ENCODE results near the gene CEP76. TPM values are rescaled to one million over a fixed set of nuclear protein-coding genes. Genes with fewer than 3 reads are reported as not detected.

CEP76 gene
- total RNA-seq, 1 donor from 2014 or later = 7.2 TPM

DNA sequence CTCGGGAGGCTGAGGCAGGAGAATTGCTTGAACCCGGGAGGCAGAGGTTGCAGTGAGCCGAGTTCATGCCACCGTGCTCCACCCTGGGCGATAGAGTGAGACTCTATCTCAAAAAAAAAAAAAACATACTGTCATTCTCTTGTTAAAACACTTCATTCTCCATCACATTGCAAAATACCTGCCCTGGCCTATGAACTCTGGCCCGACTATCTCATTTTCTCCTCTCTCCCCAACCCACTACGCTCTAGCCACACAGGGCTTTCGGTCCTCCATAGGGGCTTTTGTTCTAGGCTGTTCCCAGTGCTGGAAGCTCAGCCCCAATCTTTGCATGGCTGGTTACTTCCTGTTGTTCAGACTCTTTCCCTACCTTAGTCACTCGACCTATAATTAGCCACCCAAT, 10.3 kb downstream of the CEP76 start:
- TF ChIP-seq, protein P1, sequence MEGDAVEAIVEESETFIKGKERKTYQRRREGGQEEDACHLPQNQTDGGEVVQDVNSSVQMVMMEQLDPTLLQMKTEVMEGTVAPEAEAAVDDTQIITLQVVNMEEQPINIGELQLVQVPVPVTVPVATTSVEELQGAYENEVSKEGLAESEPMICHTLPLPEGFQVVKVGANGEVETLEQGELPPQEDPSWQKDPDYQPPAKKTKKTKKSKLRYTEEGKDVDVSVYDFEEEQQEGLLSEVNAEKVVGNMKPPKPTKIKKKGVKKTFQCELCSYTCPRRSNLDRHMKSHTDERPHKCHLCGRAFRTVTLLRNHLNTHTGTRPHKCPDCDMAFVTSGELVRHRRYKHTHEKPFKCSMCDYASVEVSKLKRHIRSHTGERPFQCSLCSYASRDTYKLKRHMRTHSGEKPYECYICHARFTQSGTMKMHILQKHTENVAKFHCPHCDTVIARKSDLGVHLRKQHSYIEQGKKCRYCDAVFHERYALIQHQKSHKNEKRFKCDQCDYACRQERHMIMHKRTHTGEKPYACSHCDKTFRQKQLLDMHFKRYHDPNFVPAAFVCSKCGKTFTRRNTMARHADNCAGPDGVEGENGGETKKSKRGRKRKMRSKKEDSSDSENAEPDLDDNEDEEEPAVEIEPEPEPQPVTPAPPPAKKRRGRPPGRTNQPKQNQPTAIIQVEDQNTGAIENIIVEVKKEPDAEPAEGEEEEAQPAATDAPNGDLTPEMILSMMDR (IDR thresholded peaks at IDR 0.05) = no peak
- no peak overlapping the region for H3K27ac Mint-ChIP-seq (ENCODE audit: unreplicated experiment)
- H3K9me3 Mint-ChIP-seq (ENCODE audit: unreplicated experiment) = no peaks in the 10 kb centered on the region
- no peaks in the 10 kb centered on the region for H3K27me3 Mint-ChIP-seq (ENCODE audit: unreplicated experiment)
- DNase-seq (ENCODE audit: extremely low spot score, unreplicated experiment) = no peak
- H3K4me1 Mint-ChIP-seq (ENCODE audit: unreplicated experiment) = peaks cover 8% of the 10 kb centered on the region
- H3K4me3 Mint-ChIP-seq (ENCODE audit: unreplicated experiment) = no peak overlapping the region
- H3K36me3 Mint-ChIP-seq (ENCODE audit: unreplicated experiment) = peaks cover 10% of the 10 kb centered on the region

DNA sequence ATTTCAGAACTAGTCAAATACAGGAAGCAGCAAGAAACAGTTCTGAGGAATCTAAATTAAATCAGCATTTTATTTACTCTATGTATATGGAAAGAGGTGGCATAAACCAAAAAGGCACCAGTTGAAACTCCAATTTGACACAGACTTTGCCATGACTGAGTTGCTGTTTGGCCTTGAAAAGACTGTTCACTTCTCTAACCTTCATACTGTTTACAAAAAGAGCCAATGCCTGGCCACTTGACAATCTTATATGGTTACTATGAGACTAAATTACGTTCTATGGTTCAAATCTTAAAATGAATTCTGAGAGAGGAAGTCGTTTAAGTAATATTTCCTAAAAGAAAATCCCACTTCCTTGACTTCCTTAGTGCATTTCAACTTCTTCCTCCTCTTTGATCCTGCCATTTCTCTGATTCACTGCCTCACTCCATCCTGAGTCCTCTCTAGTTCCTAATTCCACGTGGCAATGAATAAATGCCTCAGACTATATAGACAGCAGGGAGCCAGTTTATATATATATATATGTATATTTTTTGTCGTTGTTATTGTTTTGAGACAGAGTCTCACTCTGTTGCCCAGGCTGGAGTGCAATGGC, 13.2 kb downstream of the CEP76 start:
- Mint-ChIP-seq H3K4me3 (ENCODE audit: unreplicated experiment) (no peak overlapping the region), H3K9me3 (ENCODE audit: unreplicated experiment) (no peaks in the 10 kb centered on the region), H3K27me3 (ENCODE audit: unreplicated experiment) (no peaks in the 10 kb centered on the region), H3K4me1 (ENCODE audit: unreplicated experiment) (peaks cover 7% of the 10 kb centered on the region), H3K36me3 (ENCODE audit: unreplicated experiment) (peaks cover 8% of the 10 kb centered on the region), H3K27ac (ENCODE audit: unreplicated experiment) (no peak overlapping the region)
- no peak for DNase-seq (ENCODE audit: extremely low spot score, unreplicated experiment)
- TF ChIP-seq, protein P1 (IDR thresholded peaks at IDR 0.05) = no peak

DNA sequence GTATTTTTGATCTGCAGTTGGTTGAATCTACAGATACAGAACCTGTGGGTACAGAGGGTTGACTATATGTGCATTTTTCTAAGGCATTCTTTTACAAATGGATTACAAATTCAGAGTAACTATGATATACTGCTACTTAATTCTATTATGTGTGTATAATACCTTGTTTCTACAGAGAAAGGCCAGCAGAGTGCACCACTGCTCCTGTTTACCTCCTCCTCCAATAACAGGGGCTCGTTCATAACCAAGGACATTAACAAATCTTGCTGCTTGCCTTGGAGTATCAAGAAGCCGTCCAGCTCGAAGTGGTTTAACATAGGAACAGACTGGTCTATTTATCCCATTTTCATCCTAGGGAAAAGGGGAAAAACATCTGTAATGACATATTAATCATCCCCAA, 16.4 kb downstream of the CEP76 start:
- Mint-ChIP-seq H3K27ac (ENCODE audit: unreplicated experiment) (no peak overlapping the region), H3K36me3 (ENCODE audit: unreplicated experiment) (peaks cover 4% of the 10 kb centered on the region), H3K9me3 (ENCODE audit: unreplicated experiment) (no peaks in the 10 kb centered on the region), H3K4me1 (ENCODE audit: unreplicated experiment) (no peaks in the 10 kb centered on the region), H3K4me3 (ENCODE audit: unreplicated experiment) (no peak overlapping the region), H3K27me3 (ENCODE audit: unreplicated experiment) (no peaks in the 10 kb centered on the region)
- TF ChIP-seq, protein P1 (IDR thresholded peaks at IDR 0.05) = peak; percentile 12
- no peak for DNase-seq (ENCODE audit: extremely low spot score, unreplicated experiment)

DNA sequence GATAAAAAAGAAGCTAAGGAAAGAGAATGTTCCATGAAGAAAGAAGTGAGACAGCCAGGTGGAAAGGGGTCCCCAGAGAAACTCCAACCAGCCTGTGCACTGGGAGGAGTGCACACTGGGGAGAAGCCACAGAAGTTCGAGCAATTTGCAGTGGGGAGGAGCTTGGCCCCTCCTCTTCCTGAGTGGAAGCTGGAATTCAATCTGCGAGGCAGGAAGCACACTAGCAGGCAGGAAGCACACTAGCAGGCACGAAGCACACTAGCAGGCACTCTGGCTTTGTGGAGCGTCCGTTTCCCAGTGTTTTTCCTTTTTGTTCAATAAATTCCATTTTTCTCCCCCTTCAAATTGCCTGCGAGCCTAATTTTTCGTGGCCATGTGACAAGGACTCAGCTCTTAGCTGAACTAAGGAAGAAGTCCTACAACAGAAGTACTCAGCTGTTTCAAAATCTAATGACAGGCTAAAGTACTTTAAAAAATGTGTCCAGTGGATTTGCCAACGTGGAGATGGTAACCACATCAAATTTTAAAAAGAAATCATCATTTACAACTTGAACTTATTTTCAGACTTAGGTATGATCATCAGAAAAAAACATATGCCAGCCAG, 23.2 kb downstream of the CEP76 start:
- Mint-ChIP-seq H3K27me3 (ENCODE audit: unreplicated experiment) (no peaks in the 10 kb centered on the region), H3K4me3 (ENCODE audit: unreplicated experiment) (peak overlapping the region; percentile 23), H3K36me3 (ENCODE audit: unreplicated experiment) (peaks cover 14% of the 10 kb centered on the region), H3K9me3 (ENCODE audit: unreplicated experiment) (no peaks in the 10 kb centered on the region), H3K27ac (ENCODE audit: unreplicated experiment) (peak overlapping the region; percentile 79), H3K4me1 (ENCODE audit: unreplicated experiment) (peaks cover 10% of the 10 kb centered on the region)
- no peak for DNase-seq (ENCODE audit: extremely low spot score, unreplicated experiment)
- TF ChIP-seq, protein P1 (IDR thresholded peaks at IDR 0.05) = no peak

DNA sequence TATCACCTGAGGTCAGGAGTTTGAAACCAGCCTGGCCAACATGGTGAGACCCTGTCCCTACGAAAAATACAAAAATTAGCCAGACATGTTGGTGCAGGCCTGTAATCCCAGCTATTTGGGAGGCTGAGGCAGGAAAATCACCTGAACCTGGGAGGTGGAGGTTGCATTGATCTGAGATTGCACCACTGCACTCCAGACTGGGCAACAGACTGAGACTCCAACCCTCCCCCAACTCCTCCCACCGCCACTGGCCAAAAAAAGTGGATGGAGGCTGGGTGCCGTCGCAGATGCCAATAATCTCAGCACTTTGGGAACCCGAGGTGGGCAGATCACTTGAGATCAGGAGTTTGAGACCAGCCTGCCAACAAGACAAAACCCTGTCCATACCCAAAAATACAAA, 34.5 kb downstream of the CEP76 start:
- Mint-ChIP-seq H3K36me3 (ENCODE audit: unreplicated experiment) (peaks cover 5% of the 10 kb centered on the region), H3K27ac (ENCODE audit: unreplicated experiment) (no peak overlapping the region), H3K4me3 (ENCODE audit: unreplicated experiment) (no peak overlapping the region), H3K27me3 (ENCODE audit: unreplicated experiment) (no peaks in the 10 kb centered on the region), H3K9me3 (ENCODE audit: unreplicated experiment) (no peaks in the 10 kb centered on the region), H3K4me1 (ENCODE audit: unreplicated experiment) (no peaks in the 10 kb centered on the region)
- no peak for DNase-seq (ENCODE audit: extremely low spot score, unreplicated experiment)
- TF ChIP-seq, protein P1 (IDR thresholded peaks at IDR 0.05) = no peak

All from osteocyte (in vitro differentiated cells).